Measurements from ENCODE around the gene SASH1. TPM values are rescaled to one million over a fixed set of nuclear protein-coding genes. Genes with fewer than 3 reads are reported as not detected.

Gene SASH1
- total and polyA plus RNA-seq, 9 of the 15 experiments (the other 6 are each of a cell fraction or from before 2014, with no cell fraction given), result 0.35 to 3.5 (median 1.6) TPM

GRCh38 chr6:148548749-148549140, 206.1 kb downstream of the SASH1 start:
- Histone ChIP-seq H3K9me1 (ENCODE audit: control insufficient read depth, insufficient read depth, low read length) (no peaks in the 10 kb centered on the region), H3K4me1 (replicated peaks in 1 of 2; ENCODE audit: control insufficient read depth in 2 of 2, insufficient read depth in 2 of 2, low read length in 2 of 2) (no peaks in the 10 kb centered on the region), H3K9me3 (replicated peaks; ENCODE audit: control insufficient read depth, insufficient read depth, low read depth, low read length) (no peaks in the 10 kb centered on the region), H3K79me2 (ENCODE audit: control insufficient read depth, insufficient read depth, low read length) (no peaks in the 10 kb centered on the region), H3K9ac (ENCODE audit: insufficient read depth in 1 of 2, low read depth in 2 of 2, low read length in 2 of 2) (no peak overlapping the region), H2AFZ (ENCODE audit: low read depth, low read length) (no peak overlapping the region), H3K27me3 (ENCODE audit: control insufficient read depth in 2 of 2, insufficient read depth in 2 of 2, low read length in 2 of 2) (peaks cover 7 to 24% of the 10 kb centered on the region in 2 experiments), H3K36me3 (ENCODE audit: control insufficient read depth, insufficient read depth, low read length) (no peaks in the 10 kb centered on the region), H3K27ac (ENCODE audit: extremely low read depth, low read depth, low read length) (no peak overlapping the region), H4K20me1 (replicated peaks; ENCODE audit: control insufficient read depth, insufficient read depth, low read length) (no peaks in the 10 kb centered on the region), H3K4me2 (ENCODE audit: insufficient read depth, low read length) (no peak overlapping the region), H3K4me3 (no peak overlapping the region)
- 11% methylated on average over 4 of the region's 4 CpGs for WGBS (ENCODE audit: insufficient coverage, low coverage, missing lambda C conversion rate)
- no peak for TF ChIP-seq ADNP (tag; IDR thresholded peaks at IDR 0.05)
- TF ChIP-seq ZNF436 (CRISPR knock-in tag; IDR thresholded peaks at IDR 0.05), result no peak
- no peak for TF ChIP-seq SNIP1 (IDR thresholded peaks at IDR 0.05; ENCODE audit: low read depth)
- TF ChIP-seq ZFX (CRISPR knock-in tag; IDR thresholded peaks at IDR 0.05), result no peak
- no peak for TF ChIP-seq ZNF57 (CRISPR knock-in tag; IDR thresholded peaks at IDR 0.05)
- TF ChIP-seq PHF20 (IDR thresholded peaks at IDR 0.05; ENCODE audit: partially characterized antibody), result no peak
- no peak for TF ChIP-seq SMAD4 (CRISPR knock-in tag; conservative IDR thresholded peaks at IDR 0.05)
- no peak for TF ChIP-seq ZNF263 (CRISPR knock-in tag; IDR thresholded peaks at IDR 0.05; ENCODE audit: borderline replicate concordance)
- TF ChIP-seq BRD4 (IDR thresholded peaks at IDR 0.05), result no peak
- TF ChIP-seq NR3C1 (CRISPR knock-in tag; IDR thresholded peaks at IDR 0.05), result no peak
- no peak for TF ChIP-seq NELFE (IDR thresholded peaks at IDR 0.05; ENCODE audit: insufficient read depth, insufficient read length)
- no peak for TF ChIP-seq STAT5B (CRISPR knock-in tag; IDR thresholded peaks at IDR 0.05)
- TF ChIP-seq ZNF212 (CRISPR knock-in tag; IDR thresholded peaks at IDR 0.05), result no peak
- TF ChIP-seq ZNF347 (CRISPR knock-in tag; IDR thresholded peaks at IDR 0.05; ENCODE audit: low read depth), result no peak
- TF ChIP-seq, protein P1, sequence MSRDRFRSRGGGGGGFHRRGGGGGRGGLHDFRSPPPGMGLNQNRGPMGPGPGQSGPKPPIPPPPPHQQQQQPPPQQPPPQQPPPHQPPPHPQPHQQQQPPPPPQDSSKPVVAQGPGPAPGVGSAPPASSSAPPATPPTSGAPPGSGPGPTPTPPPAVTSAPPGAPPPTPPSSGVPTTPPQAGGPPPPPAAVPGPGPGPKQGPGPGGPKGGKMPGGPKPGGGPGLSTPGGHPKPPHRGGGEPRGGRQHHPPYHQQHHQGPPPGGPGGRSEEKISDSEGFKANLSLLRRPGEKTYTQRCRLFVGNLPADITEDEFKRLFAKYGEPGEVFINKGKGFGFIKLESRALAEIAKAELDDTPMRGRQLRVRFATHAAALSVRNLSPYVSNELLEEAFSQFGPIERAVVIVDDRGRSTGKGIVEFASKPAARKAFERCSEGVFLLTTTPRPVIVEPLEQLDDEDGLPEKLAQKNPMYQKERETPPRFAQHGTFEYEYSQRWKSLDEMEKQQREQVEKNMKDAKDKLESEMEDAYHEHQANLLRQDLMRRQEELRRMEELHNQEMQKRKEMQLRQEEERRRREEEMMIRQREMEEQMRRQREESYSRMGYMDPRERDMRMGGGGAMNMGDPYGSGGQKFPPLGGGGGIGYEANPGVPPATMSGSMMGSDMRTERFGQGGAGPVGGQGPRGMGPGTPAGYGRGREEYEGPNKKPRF (IDR thresholded peaks at IDR 0.05; ENCODE audit: low read depth, low read length), result no peak
- no peak for TF ChIP-seq CHD1 (IDR thresholded peaks at IDR 0.05; ENCODE audit: low read length)
- TF ChIP-seq, protein P2, sequence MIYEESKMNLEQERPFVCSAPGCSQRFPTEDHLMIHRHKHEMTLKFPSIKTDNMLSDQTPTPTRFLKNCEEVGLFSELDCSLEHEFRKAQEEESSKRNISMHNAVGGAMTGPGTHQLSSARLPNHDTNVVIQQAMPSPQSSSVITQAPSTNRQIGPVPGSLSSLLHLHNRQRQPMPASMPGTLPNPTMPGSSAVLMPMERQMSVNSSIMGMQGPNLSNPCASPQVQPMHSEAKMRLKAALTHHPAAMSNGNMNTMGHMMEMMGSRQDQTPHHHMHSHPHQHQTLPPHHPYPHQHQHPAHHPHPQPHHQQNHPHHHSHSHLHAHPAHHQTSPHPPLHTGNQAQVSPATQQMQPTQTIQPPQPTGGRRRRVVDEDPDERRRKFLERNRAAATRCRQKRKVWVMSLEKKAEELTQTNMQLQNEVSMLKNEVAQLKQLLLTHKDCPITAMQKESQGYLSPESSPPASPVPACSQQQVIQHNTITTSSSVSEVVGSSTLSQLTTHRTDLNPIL (CRISPR knock-in tag; IDR thresholded peaks at IDR 0.05), result no peak
- TF ChIP-seq ZNF121 (CRISPR knock-in tag; conservative IDR thresholded peaks at IDR 0.05), result no peak
- TF ChIP-seq PYGO2 (tag; IDR thresholded peaks at IDR 0.05), result no peak
- in situ Hi-C loops (cut with MboI) (no loop called here), intact Hi-C loops (cut with micrococcal nuclease) (no loop called here)
- POLR2A ChIA-PET, result interaction anchor here (0.6 to 1.1 kb wide), 3 partner anchors 43 to 944 kb away, joined by 3 read pairs; no protein-coding TSS in a partner anchor
- CTCF ChIA-PET (ENCODE audit: low intra/inter-chr PET ratio), result no interaction called here
- DNase-seq (ENCODE audit: extremely low read depth in 1 of 4, low spot score in 3 of 4) (no peak), FAIRE-seq (no peak), ATAC-seq (no peak)
- BruUV-seq (replicated peaks), result no TSS peak
